Measurements from ENCODE around the gene FAM111A. TPM values are rescaled to one million over a fixed set of nuclear protein-coding genes. Genes with fewer than 3 reads are reported as not detected.

FAM111A gene
- polyA plus RNA-seq, 4 donors: 16.2 to 77.1 (median 18.7) TPM

- 2% methylated on average over 38 to 39 of the region's 39 CpGs for WGBS, 3 donors
- Histone ChIP-seq H3K4me1 (ENCODE audit: control insufficient read depth in 3 of 3, insufficient read depth in 2 of 3, low read depth in 1 of 3, low read length in 2 of 3) (peaks cover 0 to 15% (median 2%) of the 10 kb centered on the region in 3 donors), H3K4me3 (ENCODE audit: low read depth in 1 of 3, low read length in 3 of 3) (peak overlapping the region; percentile 27 to 56 (median 41)), H3K27me3 (ENCODE audit: control insufficient read depth in 3 of 3, insufficient read depth in 3 of 3, low read length in 3 of 3) (no peaks in the 10 kb centered on the region), H3K27ac (ENCODE audit: low read depth in 1 of 3, low read length in 2 of 3) (peak overlapping the region; percentile 62 to 97 (median 70)), H3K36me3 (ENCODE audit: control insufficient read depth in 3 of 3, insufficient read depth in 2 of 3, low read depth in 1 of 3, low read length in 3 of 3) (peaks cover 0 to 6% (median 2%) of the 10 kb centered on the region in 3 donors), H3K9me3 (ENCODE audit: control insufficient read depth in 2 of 2, insufficient read depth in 1 of 2, low read depth in 1 of 2, low read length in 1 of 2) (no peaks in the 10 kb centered on the region)
- no peak for FAIRE-seq
- DNase-seq: peak; percentile 92 to 95
Measured at GRCh38 chr11:59144579-59145345, 2.1 kb downstream of the FAM111A start.

DNA sequence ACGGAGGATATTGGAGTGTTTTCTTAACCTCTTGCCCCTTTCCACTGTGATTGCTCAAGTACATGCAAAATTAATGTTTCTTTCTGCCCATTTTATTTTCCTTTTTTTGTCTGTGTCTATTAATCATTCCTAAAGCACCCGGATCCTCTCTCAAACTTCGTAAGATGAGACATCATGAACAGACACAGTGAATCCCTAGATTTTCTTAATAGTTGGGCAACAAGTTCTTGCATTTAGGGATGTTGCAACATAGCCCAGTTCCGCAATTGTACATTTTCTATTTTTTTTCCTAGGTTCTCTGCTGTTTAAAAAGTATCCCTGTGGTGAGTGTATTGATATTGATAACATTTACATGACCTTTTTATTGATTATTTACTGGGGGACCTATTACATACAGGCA, 2.9 kb downstream of the FAM111A start:
- Histone ChIP-seq H3K4me1 (ENCODE audit: control insufficient read depth in 3 of 3, insufficient read depth in 2 of 3, low read depth in 1 of 3, low read length in 2 of 3) (peaks cover 0 to 15% (median 2%) of the 10 kb centered on the region in 3 donors), H3K27ac (ENCODE audit: low read depth in 1 of 3, low read length in 2 of 3) (no peak overlapping the region), H3K9me3 (ENCODE audit: control insufficient read depth in 2 of 2, insufficient read depth in 1 of 2, low read depth in 1 of 2, low read length in 1 of 2) (no peaks in the 10 kb centered on the region), H3K27me3 (ENCODE audit: control insufficient read depth in 3 of 3, insufficient read depth in 3 of 3, low read length in 3 of 3) (no peaks in the 10 kb centered on the region), H3K4me3 (ENCODE audit: low read depth in 1 of 3, low read length in 3 of 3) (peak overlapping the region in 1 of 3 donors; percentile 41), H3K36me3 (ENCODE audit: control insufficient read depth in 3 of 3, insufficient read depth in 2 of 3, low read depth in 1 of 3, low read length in 3 of 3) (peaks cover 0 to 3% (median 2%) of the 10 kb centered on the region in 3 donors)
- 52 to 65% (median 65%) methylated on average over 4 of the region's 4 CpGs for WGBS, 3 donors
- DNase-seq (no peak), FAIRE-seq (no peak)

DNA sequence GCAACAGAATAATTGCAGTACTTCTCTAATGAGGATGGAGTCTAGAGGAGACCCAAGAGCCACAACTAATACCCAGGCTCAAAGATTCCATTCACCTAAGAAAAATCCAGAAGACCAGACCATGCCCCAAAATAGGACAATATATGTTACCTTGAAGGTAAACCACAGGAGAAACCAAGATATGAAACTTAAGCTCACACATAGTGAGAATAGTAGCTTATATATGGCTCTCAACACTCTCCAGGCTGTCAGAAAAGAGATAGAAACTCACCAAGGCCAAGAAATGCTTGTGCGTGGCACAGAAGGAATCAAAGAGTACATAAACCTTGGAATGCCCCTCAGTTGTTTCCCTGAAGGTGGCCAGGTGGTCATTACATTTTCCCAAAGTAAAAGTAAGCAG, 9.1 kb downstream of the FAM111A start:
- 83 to 89% (median 87%) methylated on average over 1 of the region's 1 CpG for WGBS, 3 donors
- FAIRE-seq: no peak
- H3K36me3 ChIP-seq (ENCODE audit: control insufficient read depth in 3 of 3, insufficient read depth in 2 of 3, low read depth in 1 of 3, low read length in 3 of 3): peaks cover 0 to 7% (median 2%) of the 10 kb centered on the region in 3 donors
- H3K4me1 ChIP-seq (ENCODE audit: control insufficient read depth in 3 of 3, insufficient read depth in 2 of 3, low read depth in 1 of 3, low read length in 2 of 3): no peaks in the 10 kb centered on the region
- H3K9me3 ChIP-seq (ENCODE audit: control insufficient read depth in 2 of 2, insufficient read depth in 1 of 2, low read depth in 1 of 2, low read length in 1 of 2): peaks cover 0 to 3% of the 10 kb centered on the region in 2 donors
- no peak overlapping the region for H3K27ac ChIP-seq (ENCODE audit: low read depth in 1 of 3, low read length in 2 of 3)
- H3K27me3 ChIP-seq (ENCODE audit: control insufficient read depth in 3 of 3, insufficient read depth in 3 of 3, low read length in 3 of 3): no peaks in the 10 kb centered on the region
- no peak for DNase-seq
- H3K4me3 ChIP-seq (ENCODE audit: low read depth in 1 of 3, low read length in 3 of 3): no peak overlapping the region

GRCh38 chr11:59152312-59152951, 9.8 kb downstream of the FAM111A start:
- peaks cover 0 to 3% of the 10 kb centered on the region in 2 donors for H3K9me3 ChIP-seq (ENCODE audit: control insufficient read depth in 2 of 2, insufficient read depth in 1 of 2, low read depth in 1 of 2, low read length in 1 of 2)
- H3K27me3 ChIP-seq (ENCODE audit: control insufficient read depth in 3 of 3, insufficient read depth in 3 of 3, low read length in 3 of 3): no peaks in the 10 kb centered on the region
- DNase-seq (no peak), FAIRE-seq (no peak)
- H3K4me1 ChIP-seq (ENCODE audit: control insufficient read depth in 3 of 3, insufficient read depth in 2 of 3, low read depth in 1 of 3, low read length in 2 of 3): no peaks in the 10 kb centered on the region
- H3K4me3 ChIP-seq (ENCODE audit: low read depth in 1 of 3, low read length in 3 of 3): no peak overlapping the region
- H3K36me3 ChIP-seq (ENCODE audit: control insufficient read depth in 3 of 3, insufficient read depth in 2 of 3, low read depth in 1 of 3, low read length in 3 of 3): peaks cover 0 to 7% (median 2%) of the 10 kb centered on the region in 3 donors
- H3K27ac ChIP-seq (ENCODE audit: low read depth in 1 of 3, low read length in 2 of 3): no peak overlapping the region
- WGBS, 3 donors: 75 to 90% (median 82%) methylated on average over 8 of the region's 8 CpGs

- no peak overlapping the region for H3K4me3 ChIP-seq (ENCODE audit: low read depth in 1 of 3, low read length in 3 of 3)
- peaks cover 0 to 7% (median 0%) of the 10 kb centered on the region in 3 donors for H3K36me3 ChIP-seq (ENCODE audit: control insufficient read depth in 3 of 3, insufficient read depth in 2 of 3, low read depth in 1 of 3, low read length in 3 of 3)
- peaks cover 0 to 3% (median 0%) of the 10 kb centered on the region in 3 donors for H3K4me1 ChIP-seq (ENCODE audit: control insufficient read depth in 3 of 3, insufficient read depth in 2 of 3, low read depth in 1 of 3, low read length in 2 of 3)
- peaks cover 0 to 3% of the 10 kb centered on the region in 2 donors for H3K9me3 ChIP-seq (ENCODE audit: control insufficient read depth in 2 of 2, insufficient read depth in 1 of 2, low read depth in 1 of 2, low read length in 1 of 2)
- DNase-seq (peak in 1 of 2 donors; percentile 24), FAIRE-seq (no peak)
- 35 to 67% (median 57%) methylated on average over 5 of the region's 5 CpGs for WGBS, 3 donors
- H3K27me3 ChIP-seq (ENCODE audit: control insufficient read depth in 3 of 3, insufficient read depth in 3 of 3, low read length in 3 of 3): no peaks in the 10 kb centered on the region
- no peak overlapping the region for H3K27ac ChIP-seq (ENCODE audit: low read depth in 1 of 3, low read length in 2 of 3)
Measured at GRCh38 chr11:59154610-59155009, 12.0 kb downstream of the FAM111A start.

GRCh38 chr11:59157433-59157832, 14.8 kb downstream of the FAM111A start:
- FAIRE-seq (no peak), DNase-seq (no peak)
- H3K4me3 ChIP-seq (ENCODE audit: low read depth in 1 of 3, low read length in 3 of 3): no peak overlapping the region
- 66% methylated on average over 3 of the region's 3 CpGs for WGBS, 3 donors
- H3K9me3 ChIP-seq (ENCODE audit: control insufficient read depth in 2 of 2, insufficient read depth in 1 of 2, low read depth in 1 of 2, low read length in 1 of 2): peaks cover 0 to 3% of the 10 kb centered on the region in 2 donors
- H3K27me3 ChIP-seq (ENCODE audit: control insufficient read depth in 3 of 3, insufficient read depth in 3 of 3, low read length in 3 of 3): no peaks in the 10 kb centered on the region
- no peak overlapping the region for H3K27ac ChIP-seq (ENCODE audit: low read depth in 1 of 3, low read length in 2 of 3)
- peaks cover 0 to 3% (median 0%) of the 10 kb centered on the region in 3 donors for H3K4me1 ChIP-seq (ENCODE audit: control insufficient read depth in 3 of 3, insufficient read depth in 2 of 3, low read depth in 1 of 3, low read length in 2 of 3)
- no peaks in the 10 kb centered on the region for H3K36me3 ChIP-seq (ENCODE audit: control insufficient read depth in 3 of 3, insufficient read depth in 2 of 3, low read depth in 1 of 3, low read length in 3 of 3)

DNA sequence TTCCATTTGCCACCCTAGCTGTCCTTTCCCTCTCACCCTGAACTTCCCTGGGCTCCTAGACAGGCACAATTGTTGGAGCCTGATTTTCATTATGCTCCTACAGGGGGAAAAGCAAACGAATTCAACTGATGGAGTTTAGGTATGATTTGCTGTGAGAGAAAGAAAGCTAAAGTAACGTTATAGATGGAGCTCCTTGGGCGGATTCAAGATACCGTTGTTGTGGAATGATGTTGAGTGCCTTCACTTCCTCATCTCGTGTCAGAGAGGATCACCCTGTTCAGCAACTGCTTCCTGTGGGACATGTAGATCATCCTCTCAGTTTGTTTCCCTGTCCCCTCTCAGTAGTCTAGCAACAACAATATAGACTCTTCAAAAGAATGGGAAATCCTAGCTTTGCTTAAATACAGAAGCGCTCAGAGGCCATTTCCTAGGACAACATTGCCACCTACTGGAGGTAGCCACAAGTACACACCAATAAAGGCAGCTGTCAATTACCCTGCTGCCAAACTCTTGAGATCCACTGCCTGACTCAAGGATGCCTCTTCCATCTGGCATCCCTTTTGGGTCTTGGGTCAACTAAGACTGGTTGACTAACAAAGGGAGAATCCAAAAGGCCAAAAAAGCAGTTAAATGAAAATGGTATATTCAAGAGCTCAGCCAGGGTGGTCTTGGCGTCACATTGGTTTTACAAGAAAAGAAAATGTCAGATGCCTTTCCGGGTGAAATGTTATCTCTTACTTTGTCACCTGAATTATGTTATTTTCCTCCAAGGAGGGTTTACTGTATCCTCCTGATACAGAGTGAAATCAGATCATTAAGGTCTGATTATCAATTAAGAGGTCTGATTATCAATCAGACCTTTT, 15.8 kb downstream of the FAM111A start:
- FAIRE-seq: no peak
- no peaks in the 10 kb centered on the region for H3K27me3 ChIP-seq (ENCODE audit: control insufficient read depth in 3 of 3, insufficient read depth in 3 of 3, low read length in 3 of 3)
- 37 to 43% (median 40%) methylated on average over 8 of the region's 8 CpGs for WGBS, 3 donors
- H3K4me3 ChIP-seq (ENCODE audit: low read depth in 1 of 3, low read length in 3 of 3): no peak overlapping the region
- no peaks in the 10 kb centered on the region for H3K36me3 ChIP-seq (ENCODE audit: control insufficient read depth in 3 of 3, insufficient read depth in 2 of 3, low read depth in 1 of 3, low read length in 3 of 3)
- peaks cover 0 to 3% of the 10 kb centered on the region in 2 donors for H3K9me3 ChIP-seq (ENCODE audit: control insufficient read depth in 2 of 2, insufficient read depth in 1 of 2, low read depth in 1 of 2, low read length in 1 of 2)
- H3K27ac ChIP-seq (ENCODE audit: low read depth in 1 of 3, low read length in 2 of 3): no peak overlapping the region
- peak; percentile 71 to 82 for DNase-seq
- peaks cover 0 to 3% (median 0%) of the 10 kb centered on the region in 3 donors for H3K4me1 ChIP-seq (ENCODE audit: control insufficient read depth in 3 of 3, insufficient read depth in 2 of 3, low read depth in 1 of 3, low read length in 2 of 3)

GRCh38 chr11:59164028-59164427, 21.4 kb downstream of the FAM111A start:
- Histone ChIP-seq H3K36me3 (ENCODE audit: control insufficient read depth in 3 of 3, insufficient read depth in 2 of 3, low read depth in 1 of 3, low read length in 3 of 3) (no peaks in the 10 kb centered on the region), H3K4me1 (ENCODE audit: control insufficient read depth in 3 of 3, insufficient read depth in 2 of 3, low read depth in 1 of 3, low read length in 2 of 3) (no peaks in the 10 kb centered on the region), H3K27ac (ENCODE audit: low read depth in 1 of 3, low read length in 2 of 3) (no peak overlapping the region), H3K9me3 (ENCODE audit: control insufficient read depth in 2 of 2, insufficient read depth in 1 of 2, low read depth in 1 of 2, low read length in 1 of 2) (no peaks in the 10 kb centered on the region), H3K4me3 (ENCODE audit: low read depth in 1 of 3, low read length in 3 of 3) (no peak overlapping the region), H3K27me3 (ENCODE audit: control insufficient read depth in 3 of 3, insufficient read depth in 3 of 3, low read length in 3 of 3) (no peaks in the 10 kb centered on the region)
- DNase-seq (no peak), FAIRE-seq (no peak)
- 59 to 86% (median 65%) methylated on average over 3 of the region's 3 CpGs for WGBS, 3 donors

All from small intestine (tissue), 7 donors.